ENCODE results near the gene ZBTB45. TPM values are rescaled to one million over a fixed set of nuclear protein-coding genes. Genes with fewer than 3 reads are reported as not detected.
A peak's percentile ranks its signal among the peaks of the same experiment; 100 is the strongest.

Gene ZBTB45
- total and polyA plus RNA-seq, 9 of the 15 experiments (the other 6 are each of a cell fraction or from before 2014, with no cell fraction given), result 0.08 to 16.1 (median 1.8) TPM

DNA sequence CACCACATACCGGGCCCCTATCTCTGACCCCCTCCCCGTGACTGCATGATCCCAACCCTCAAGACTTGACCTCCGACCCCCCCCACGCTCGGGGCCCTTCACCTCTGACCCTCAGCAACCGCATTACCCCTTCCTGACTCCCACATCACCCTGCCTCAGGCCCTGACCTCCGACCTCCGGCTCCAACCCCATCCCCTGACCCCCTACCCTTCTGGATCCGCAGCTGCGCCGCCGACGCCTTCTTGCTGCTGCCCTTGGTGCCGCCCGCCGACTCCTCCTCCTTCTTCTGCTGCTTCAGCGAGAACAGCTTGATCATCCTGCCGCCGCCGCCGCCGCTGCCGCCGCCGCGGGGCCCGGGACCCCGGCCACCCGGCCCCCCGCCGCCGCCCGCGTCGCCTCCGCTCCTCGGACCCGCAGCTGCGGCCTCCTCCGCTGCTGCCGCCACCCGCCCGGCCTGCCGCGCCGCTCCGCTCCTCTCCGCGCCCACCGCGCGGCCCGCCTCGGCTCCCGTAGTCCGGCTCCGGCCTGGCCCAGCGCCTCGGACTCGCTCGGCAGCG, 38.5 kb upstream of the ZBTB45 start, which contains the start of gene UBE2M (continued):
- no peak for TF ChIP-seq CCNT2 (IDR thresholded peaks at IDR 0.05; ENCODE audit: borderline replicate concordance, extremely low read depth, insufficient read length, low read depth, low read length)
- peak; percentile 80; the same call in 1 of the 2 replicates for TF ChIP-seq THRB (CRISPR knock-in tag; conservative IDR thresholded peaks at IDR 0.05)
- TF ChIP-seq, protein P1, sequence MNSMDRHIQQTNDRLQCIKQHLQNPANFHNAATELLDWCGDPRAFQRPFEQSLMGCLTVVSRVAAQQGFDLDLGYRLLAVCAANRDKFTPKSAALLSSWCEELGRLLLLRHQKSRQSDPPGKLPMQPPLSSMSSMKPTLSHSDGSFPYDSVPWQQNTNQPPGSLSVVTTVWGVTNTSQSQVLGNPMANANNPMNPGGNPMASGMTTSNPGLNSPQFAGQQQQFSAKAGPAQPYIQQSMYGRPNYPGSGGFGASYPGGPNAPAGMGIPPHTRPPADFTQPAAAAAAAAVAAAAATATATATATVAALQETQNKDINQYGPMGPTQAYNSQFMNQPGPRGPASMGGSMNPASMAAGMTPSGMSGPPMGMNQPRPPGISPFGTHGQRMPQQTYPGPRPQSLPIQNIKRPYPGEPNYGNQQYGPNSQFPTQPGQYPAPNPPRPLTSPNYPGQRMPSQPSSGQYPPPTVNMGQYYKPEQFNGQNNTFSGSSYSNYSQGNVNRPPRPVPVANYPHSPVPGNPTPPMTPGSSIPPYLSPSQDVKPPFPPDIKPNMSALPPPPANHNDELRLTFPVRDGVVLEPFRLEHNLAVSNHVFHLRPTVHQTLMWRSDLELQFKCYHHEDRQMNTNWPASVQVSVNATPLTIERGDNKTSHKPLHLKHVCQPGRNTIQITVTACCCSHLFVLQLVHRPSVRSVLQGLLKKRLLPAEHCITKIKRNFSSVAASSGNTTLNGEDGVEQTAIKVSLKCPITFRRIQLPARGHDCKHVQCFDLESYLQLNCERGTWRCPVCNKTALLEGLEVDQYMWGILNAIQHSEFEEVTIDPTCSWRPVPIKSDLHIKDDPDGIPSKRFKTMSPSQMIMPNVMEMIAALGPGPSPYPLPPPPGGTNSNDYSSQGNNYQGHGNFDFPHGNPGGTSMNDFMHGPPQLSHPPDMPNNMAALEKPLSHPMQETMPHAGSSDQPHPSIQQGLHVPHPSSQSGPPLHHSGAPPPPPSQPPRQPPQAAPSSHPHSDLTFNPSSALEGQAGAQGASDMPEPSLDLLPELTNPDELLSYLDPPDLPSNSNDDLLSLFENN (IDR thresholded peaks at IDR 0.05; ENCODE audit: low read depth in 2 of 2, low read length in 2 of 2), result no peak
- TF ChIP-seq ZNF197 (CRISPR knock-in tag; IDR thresholded peaks at IDR 0.05; ENCODE audit: low read depth), result no peak
- no peak for TF ChIP-seq TFAM (CRISPR knock-in tag; conservative IDR thresholded peaks at IDR 0.05)
- TF ChIP-seq GABPB1 (CRISPR knock-in tag; IDR thresholded peaks at IDR 0.05), result no peak
- TF ChIP-seq ETS2 (tag; IDR thresholded peaks at IDR 0.05; ENCODE audit: borderline replicate concordance, poor library complexity, severe bottlenecking), result no peak
- TF ChIP-seq MTA2 (IDR thresholded peaks at IDR 0.05; ENCODE audit: low read depth), result peak; percentile 50
- TF ChIP-seq ATF3 (IDR thresholded peaks at IDR 0.05), result no peak
- no peak for TF ChIP-seq ATF3 (CRISPR knock-in tag; conservative IDR thresholded peaks at IDR 0.05)
- TF ChIP-seq MYBL2 (IDR thresholded peaks at IDR 0.05; ENCODE audit: low read depth), result no peak
- no peak for TF ChIP-seq MYBL2 (CRISPR knock-in tag; IDR thresholded peaks at IDR 0.05; ENCODE audit: borderline replicate concordance)
- no peak for TF ChIP-seq POLR2A (conservative IDR thresholded peaks at IDR 0.05)
- 0 out of 2 replicates have a peak, but pooled peaks have one; percentile 31 for TF ChIP-seq SMARCA4 (IDR thresholded peaks at IDR 0.05)
- TF ChIP-seq CBX2 (IDR thresholded peaks at IDR 0.05; ENCODE audit: insufficient read depth, low read length, poor library complexity, severe bottlenecking), result no peak
- TF ChIP-seq DDX20 (tag; IDR thresholded peaks at IDR 0.05; ENCODE audit: low read depth), result no peak
- peak; percentile 88 for TF ChIP-seq ZNF609 (CRISPR knock-in tag; IDR thresholded peaks at IDR 0.05; ENCODE audit: borderline replicate concordance)

Data from K562 (cell line).